Thymus (tissue), 11 donors: ENCODE measurements around the gene KAZN. TPM values are rescaled to one million over a fixed set of nuclear protein-coding genes. Genes with fewer than 3 reads are reported as not detected.

Source experiments
- DNase-seq, 9 donors: peaks; one replicate each; pipeline ENCODE4 v3.0.0-alpha.2; 2013; ENCODE audit warnings: low spot score in 9 of 9, low read depth in 6 of 9, missing footprints in 1 of 9
- H3K27ac ChIP-seq, 2 donors: one replicate each; pipeline ENCODE4 v1.5.1; 2013; ENCODE audit warnings: control low read depth in 1 of 2, low read depth in 1 of 2, low read length in 1 of 2, mild to moderate bottlenecking in 1 of 2, moderate library complexity in 1 of 2
- H3K27me3 ChIP-seq, 2 donors: one replicate each; pipeline ENCODE4 v1.5.1; 2013; ENCODE audit warnings: low read length in 1 of 2; ENCODE audit not compliant: control insufficient read depth in 2 of 2, insufficient read depth in 1 of 2
- H3K36me3 ChIP-seq, 2 donors: one replicate each; pipeline ENCODE4 v1.5.1; 2013; ENCODE audit warnings: low read length in 1 of 2, mild to moderate bottlenecking in 1 of 2, moderate library complexity in 1 of 2; ENCODE audit not compliant: control insufficient read depth in 2 of 2, insufficient read depth in 2 of 2
- H3K4me1 ChIP-seq, 2 donors: one replicate each; pipeline ENCODE4 v1.5.1; 2013; ENCODE audit warnings: low read length in 2 of 2; ENCODE audit not compliant: control insufficient read depth in 2 of 2, insufficient read depth in 2 of 2
- H3K4me3 ChIP-seq, 2 donors: one replicate each; pipeline ENCODE4 v1.5.1; 2013; ENCODE audit warnings: low read length in 2 of 2, control low read depth in 1 of 2, mild to moderate bottlenecking in 1 of 2
- H3K9me3 ChIP-seq, 2 donors: one replicate each; pipeline ENCODE4 v1.5.1; 2013; ENCODE audit warnings: low read length in 1 of 2, mild to moderate bottlenecking in 1 of 2; ENCODE audit not compliant: control insufficient read depth in 2 of 2, insufficient read depth in 1 of 2
- WGBS: extraction: QIAGEN DNeasy Blood & Tissue Kit; methylation state at CpG from one replicate; pipeline ENCODE4 v1.1.7; 2013; 5-methylcytosine and 5-hydroxymethylcytosine counted together
- polyA plus RNA-seq: library from polyadenylated mRNA; stranded (reverse); fragments of 200-250 nt; gene quantifications from one replicate; pipeline ENCODE4 v1.2.3, GENCODE V29; 2013
- total RNA-seq: library from RNA; stranded (reverse); fragments of 120-200 nt; gene quantifications from one replicate; pipeline ENCODE4 v1.2.4, GENCODE V29; 2013
- donor health status: healthy.

KAZN gene
- total and polyA plus RNA-seq, 2 donors, result 1.3 to 5.7 TPM

DNA sequence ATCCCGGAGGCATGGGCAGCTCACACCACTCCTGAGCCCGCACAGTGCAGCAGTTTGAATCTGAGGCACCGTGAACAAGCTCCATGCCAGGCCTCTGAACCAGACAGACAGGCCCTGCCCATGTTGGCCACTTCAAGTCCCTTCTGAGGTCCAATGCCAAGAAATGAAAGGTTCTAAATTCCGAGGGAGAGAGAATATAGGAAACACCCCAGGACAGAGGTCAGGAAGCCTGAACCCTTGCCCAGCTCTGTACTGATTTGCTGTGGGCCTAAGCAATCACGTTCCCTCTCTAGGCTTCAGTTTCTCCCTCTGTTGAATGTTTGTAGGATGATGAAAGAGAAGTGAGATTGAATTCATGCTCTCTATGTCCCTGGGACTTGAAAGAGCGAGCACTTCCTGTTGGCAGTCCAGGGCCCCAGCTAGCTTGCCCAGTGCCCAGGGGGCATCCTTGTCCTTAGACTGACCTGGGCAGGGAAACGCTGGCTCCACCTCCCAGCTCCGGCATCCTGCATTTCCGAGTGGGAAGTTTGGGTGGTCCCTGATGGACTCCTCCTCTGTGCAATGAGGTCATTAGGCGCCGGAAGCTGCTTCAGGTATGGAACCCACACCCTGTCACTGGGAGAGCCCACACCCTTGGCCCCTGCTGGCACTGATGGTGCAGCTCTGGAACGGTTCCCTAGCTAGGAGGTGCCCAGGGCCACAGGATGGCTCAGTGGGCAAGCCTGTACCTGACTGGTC is 312.7 kb downstream of the KAZN start:
- Histone ChIP-seq H3K4me1 (no peaks in the 10 kb centered on the region), H3K27ac (no peak overlapping the region), H3K9me3 (no peaks in the 10 kb centered on the region), H3K27me3 (no peaks in the 10 kb centered on the region), H3K4me3 (no peak overlapping the region), H3K36me3 (no peaks in the 10 kb centered on the region)
- WGBS, result 88% methylated on average over 12 of the region's 12 CpGs
- DNase-seq, result no peak

DNA sequence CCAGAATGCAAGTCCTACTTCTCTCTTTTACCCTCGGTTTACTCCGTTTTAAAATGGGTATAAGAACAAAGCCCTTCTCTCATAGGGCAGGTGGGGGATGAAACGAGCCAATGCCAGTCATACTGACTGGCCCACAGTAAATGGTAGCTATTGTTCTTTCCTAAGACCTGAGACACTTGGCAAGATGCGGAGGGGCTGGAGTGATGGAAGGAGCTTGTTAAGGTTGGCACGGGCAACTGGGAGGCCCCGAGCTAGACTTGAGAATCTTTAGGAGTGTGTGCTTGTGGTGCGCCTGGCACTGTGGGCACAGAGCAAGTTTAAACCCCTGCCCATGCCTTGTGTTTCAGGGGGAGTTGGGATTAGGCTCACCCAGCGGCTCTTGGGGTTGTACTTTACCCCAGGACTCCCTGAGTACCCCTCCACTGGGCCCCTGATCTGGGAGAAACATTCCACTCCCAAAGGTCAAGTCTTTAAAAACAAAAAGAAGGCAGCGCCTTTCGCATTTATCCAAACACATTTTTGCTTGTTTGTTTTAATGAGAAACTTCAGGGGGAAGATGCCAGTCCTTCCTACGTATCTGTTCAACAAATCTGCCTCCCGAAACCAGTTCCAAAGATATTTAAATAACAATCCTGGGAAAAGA is 314.5 kb downstream of the KAZN start:
- WGBS, result 96% methylated on average over 12 of the region's 12 CpGs
- H3K9me3 ChIP-seq, result no peaks in the 10 kb centered on the region
- H3K27ac ChIP-seq, result no peak overlapping the region
- no peak overlapping the region for H3K4me3 ChIP-seq
- H3K36me3 ChIP-seq, result no peaks in the 10 kb centered on the region
- no peaks in the 10 kb centered on the region for H3K4me1 ChIP-seq
- no peaks in the 10 kb centered on the region for H3K27me3 ChIP-seq
- no peak for DNase-seq

DNA sequence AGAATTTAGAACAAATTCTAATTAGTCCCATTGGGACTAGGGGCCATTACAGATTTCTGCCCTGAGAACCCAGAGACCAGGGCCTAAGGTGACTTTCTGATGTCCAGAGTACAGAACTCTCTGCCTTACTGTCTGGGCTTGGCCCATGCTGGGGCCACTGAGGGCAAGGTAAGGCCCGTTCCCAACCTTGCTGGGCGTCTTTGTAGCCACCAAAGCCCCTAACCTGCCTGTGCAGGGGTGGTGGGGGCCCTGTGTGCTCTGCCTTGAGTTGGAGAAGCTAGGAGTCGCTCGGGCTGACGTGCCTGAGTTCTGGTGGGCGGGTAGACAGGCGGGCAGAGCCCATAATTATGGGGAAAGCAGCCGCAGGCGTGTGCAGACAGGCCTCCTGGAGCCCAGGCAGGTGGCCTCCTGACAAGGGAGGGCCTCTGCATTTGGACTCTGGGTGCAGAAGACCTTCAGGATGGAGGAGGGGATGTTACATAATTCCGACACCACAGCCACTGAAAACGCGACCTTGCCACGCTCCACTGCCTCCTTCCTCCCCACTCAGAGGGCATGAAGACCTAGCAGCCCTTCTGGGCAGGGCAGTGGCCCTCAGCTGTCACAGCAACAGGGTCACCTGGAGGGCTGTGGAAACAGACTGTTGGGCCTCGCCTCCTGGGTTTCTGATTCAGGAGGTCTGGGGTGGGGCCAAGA is 315.1 kb downstream of the KAZN start:
- H3K4me1 ChIP-seq, result no peaks in the 10 kb centered on the region
- H3K4me3 ChIP-seq, result no peak overlapping the region
- H3K9me3 ChIP-seq, result no peaks in the 10 kb centered on the region
- DNase-seq, result no peak
- no peaks in the 10 kb centered on the region for H3K36me3 ChIP-seq
- WGBS, result 86% methylated on average over 14 of the region's 14 CpGs
- no peak overlapping the region for H3K27ac ChIP-seq
- H3K27me3 ChIP-seq, result no peaks in the 10 kb centered on the region

DNA sequence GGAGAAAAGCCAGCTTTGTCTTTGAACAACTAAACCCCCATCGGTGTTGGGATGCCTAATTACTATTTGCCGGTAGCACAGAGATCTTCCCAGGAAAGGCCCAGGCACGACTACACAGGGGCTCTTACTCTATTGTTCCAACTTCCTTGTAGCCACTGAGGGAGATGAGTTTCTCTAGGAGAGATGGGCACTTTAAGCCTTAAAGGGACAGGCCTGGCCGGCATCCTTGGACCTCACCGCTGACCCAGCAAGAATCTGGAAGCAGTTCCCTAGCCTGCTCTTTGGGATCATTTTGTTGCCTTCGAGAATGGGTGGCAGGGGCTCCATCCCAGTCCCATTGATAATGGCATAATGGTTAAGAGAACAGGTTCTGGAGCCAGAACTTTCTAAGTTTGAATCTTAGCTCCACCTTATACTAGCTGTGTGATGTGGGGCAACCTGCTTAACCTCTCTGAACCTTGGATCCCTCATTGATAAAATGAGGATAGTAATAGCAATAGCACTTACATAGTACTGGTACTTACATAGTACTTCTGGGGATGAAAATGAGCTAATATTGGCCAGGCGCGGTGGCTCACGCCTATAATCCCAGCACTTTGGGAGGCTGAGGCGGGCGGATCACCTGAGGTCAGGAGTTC is 316.0 kb downstream of the KAZN start:
- H3K4me1 ChIP-seq, result no peaks in the 10 kb centered on the region
- no peaks in the 10 kb centered on the region for H3K9me3 ChIP-seq
- WGBS, result 91% methylated on average over 11 of the region's 11 CpGs
- H3K4me3 ChIP-seq, result no peak overlapping the region
- no peaks in the 10 kb centered on the region for H3K27me3 ChIP-seq
- H3K36me3 ChIP-seq, result no peaks in the 10 kb centered on the region
- no peak for DNase-seq
- H3K27ac ChIP-seq, result no peak overlapping the region

DNA sequence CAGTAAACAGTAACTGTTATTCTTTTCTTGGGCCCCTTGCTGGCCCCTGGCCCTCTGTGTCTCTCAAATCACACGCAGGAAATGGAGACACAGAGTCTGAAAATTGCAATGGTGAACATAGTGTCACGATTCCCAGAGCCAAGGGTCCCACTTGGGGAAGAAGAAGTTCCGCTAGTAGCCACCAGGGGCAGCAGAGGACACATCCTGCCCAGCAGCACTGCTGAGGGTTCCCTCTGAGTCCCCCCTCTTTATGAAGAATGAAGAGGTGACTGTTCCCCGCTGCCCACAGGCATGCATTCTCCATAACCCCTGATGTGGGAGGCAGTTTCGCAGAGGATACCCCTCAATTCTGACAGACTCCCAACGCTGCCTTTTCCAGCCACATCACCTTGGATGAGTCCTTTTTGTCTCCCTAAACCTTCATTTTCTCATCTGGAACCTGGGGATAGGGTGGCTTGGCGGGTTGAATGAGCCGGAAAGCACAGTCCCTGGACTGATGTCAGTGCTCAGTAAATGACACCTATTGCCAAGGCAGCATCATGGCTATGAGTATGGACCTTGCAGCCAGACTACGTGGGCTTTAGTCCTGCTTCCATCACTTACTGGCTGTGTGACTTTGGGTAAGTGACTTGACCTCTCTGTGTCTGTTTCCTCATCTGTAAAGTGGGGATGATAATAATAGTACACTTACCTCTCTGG is 317.0 kb downstream of the KAZN start:
- Histone ChIP-seq H3K4me1 (no peaks in the 10 kb centered on the region), H3K36me3 (no peaks in the 10 kb centered on the region), H3K4me3 (no peak overlapping the region), H3K27me3 (peaks cover 0 to 2% of the 10 kb centered on the region in 2 donors), H3K9me3 (no peaks in the 10 kb centered on the region), H3K27ac (no peak overlapping the region)
- WGBS, result 48% methylated on average over 9 of the region's 9 CpGs
- peak in 8 of 9 donors; percentile 29 to 70 (median 48) for DNase-seq

DNA sequence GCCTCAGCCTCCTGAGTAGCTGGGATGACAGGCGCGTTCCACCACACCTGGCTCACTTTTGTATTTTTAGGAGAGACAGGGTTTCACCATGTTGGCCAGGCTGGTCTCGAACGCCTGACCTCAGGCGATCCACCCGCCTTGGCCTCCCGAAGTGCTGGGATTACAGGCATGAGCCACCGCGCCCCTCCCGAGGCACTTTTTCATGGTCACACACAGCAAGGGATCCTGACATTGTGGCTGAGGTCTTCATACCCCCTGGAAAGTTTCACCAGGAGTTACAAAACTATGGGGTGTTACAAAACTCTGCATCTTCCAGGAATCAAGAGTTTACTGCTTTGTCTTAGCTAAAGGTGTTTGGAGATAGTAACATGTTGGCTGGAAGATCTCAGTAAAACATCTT is 320.8 kb downstream of the KAZN start:
- H3K4me3 ChIP-seq, result no peak overlapping the region
- H3K9me3 ChIP-seq, result no peaks in the 10 kb centered on the region
- H3K27me3 ChIP-seq, result peaks cover 13 to 22% of the 10 kb centered on the region in 2 donors
- no peak overlapping the region for H3K27ac ChIP-seq
- H3K4me1 ChIP-seq, result peaks cover 0 to 4% of the 10 kb centered on the region in 2 donors
- 97% methylated on average over 10 of the region's 10 CpGs for WGBS
- no peak for DNase-seq
- H3K36me3 ChIP-seq, result no peaks in the 10 kb centered on the region

DNA sequence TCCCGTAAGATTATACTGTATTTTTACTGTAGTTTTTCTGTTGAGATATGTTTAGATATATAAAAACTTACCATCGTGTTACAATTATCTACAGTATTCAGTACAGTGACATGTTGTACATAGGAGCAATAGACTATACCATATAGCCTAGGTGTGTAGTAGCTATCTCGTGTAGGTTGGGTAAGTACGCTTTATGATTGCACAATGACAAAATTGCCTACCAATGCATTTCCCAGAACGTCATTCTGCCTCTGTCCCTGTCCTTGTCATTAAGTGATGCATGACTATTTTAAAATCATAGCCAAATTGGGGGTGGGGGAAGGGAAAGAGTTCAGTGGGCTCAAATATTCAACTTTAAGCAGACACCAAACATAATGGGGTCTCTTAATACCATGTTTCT is 321.3 kb downstream of the KAZN start:
- no peak overlapping the region for H3K27ac ChIP-seq
- H3K9me3 ChIP-seq, result no peaks in the 10 kb centered on the region
- no peak overlapping the region for H3K4me3 ChIP-seq
- peaks cover 17 to 25% of the 10 kb centered on the region in 2 donors for H3K27me3 ChIP-seq
- peaks cover 0 to 4% of the 10 kb centered on the region in 2 donors for H3K4me1 ChIP-seq
- WGBS, result 84% methylated on average over 5 of the region's 5 CpGs
- no peak for DNase-seq
- no peaks in the 10 kb centered on the region for H3K36me3 ChIP-seq

DNA sequence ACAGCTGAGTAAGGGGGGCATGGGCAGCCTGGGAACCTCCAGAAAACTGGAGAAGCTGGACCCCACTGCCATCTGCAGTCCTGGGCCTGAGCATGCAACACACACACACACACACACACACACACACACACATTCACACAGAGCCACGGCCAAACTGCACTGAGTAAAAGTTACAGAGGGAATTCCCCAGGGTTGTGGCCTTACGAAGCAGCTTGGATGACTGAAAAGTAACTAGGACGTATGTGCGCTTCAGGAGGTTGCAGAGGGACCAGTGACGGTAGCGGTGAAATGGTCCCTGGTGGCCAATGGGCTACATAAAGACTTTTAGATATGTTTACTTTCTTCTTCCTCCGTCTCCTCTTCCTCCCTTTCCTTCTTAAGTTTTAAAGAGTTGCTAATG is 322.6 kb downstream of the KAZN start:
- Histone ChIP-seq H3K4me3 (no peak overlapping the region), H3K27me3 (peaks cover 27 to 38% of the 10 kb centered on the region in 2 donors), H3K36me3 (no peaks in the 10 kb centered on the region), H3K4me1 (peaks cover 0 to 15% of the 10 kb centered on the region in 2 donors), H3K9me3 (no peaks in the 10 kb centered on the region), H3K27ac (no peak overlapping the region)
- DNase-seq, result no peak
- WGBS, result 82% methylated on average over 7 of the region's 7 CpGs
